Measurements from ENCODE around the gene CNPY1. TPM values are rescaled to one million over a fixed set of nuclear protein-coding genes. Genes with fewer than 3 reads are reported as not detected.

Gene CNPY1
- total RNA-seq, 1 experiment from 2014 or later: not detected

- H3K27ac ChIP-seq (ENCODE audit: insufficient read length, low read depth, low read length): no peak overlapping the region
- no peak overlapping the region for H2BK15ac ChIP-seq (ENCODE audit: low read depth, low read length)
- no peak for TF ChIP-seq CTCF (conservative IDR thresholded peaks at IDR 0.05)
- H3K9me3 Mint-ChIP-seq: no peaks in the 10 kb centered on the region; a peak in 1 of 5 replicates
- H2BK20ac ChIP-seq (ENCODE audit: low read depth, low read length, poor library complexity, severe bottlenecking): no peak overlapping the region
- H2BK12ac ChIP-seq (ENCODE audit: insufficient read length, low read depth, low read length): no peak overlapping the region
- no peak overlapping the region for H3K9ac ChIP-seq (ENCODE audit: extremely low read depth, insufficient read length, low read length)
- H3K4me1 Mint-ChIP-seq: peaks cover 14 to 15% of the 10 kb centered on the region in 2 experiments
- no peak overlapping the region for H3K4me3 Mint-ChIP-seq
- no peak overlapping the region for H3T11ph ChIP-seq (ENCODE audit: low read length)
- H3K14ac ChIP-seq (ENCODE audit: insufficient read depth, low read length): no peak overlapping the region
- H2BK120ac ChIP-seq (ENCODE audit: low read depth, low read length, poor library complexity, severe bottlenecking): no peak overlapping the region
- no peak overlapping the region for H4K8ac ChIP-seq (replicated peaks; ENCODE audit: insufficient read length, low read depth, low read length)
- H3K18ac ChIP-seq (ENCODE audit: insufficient read length, low read depth, low read length): no peak overlapping the region
- no CpG with 5 or more reads among the region's 23 CpGs for WGBS (ENCODE audit: extremely low coverage, insufficient read length, low lambda C conversion rate)
- no peaks in the 10 kb centered on the region; a peak in 1 of 7 replicates for H3K36me3 Mint-ChIP-seq (ENCODE audit: insufficient read depth in 1 of 3, low read depth in 3 of 3)
- DNase-seq: no peak
- H4K20me1 ChIP-seq (ENCODE audit: control insufficient read depth, insufficient read depth, insufficient read length): no peaks in the 10 kb centered on the region
- H3K23me2 ChIP-seq (ENCODE audit: insufficient read length, low read depth, low read length, poor library complexity, severe bottlenecking): no peaks in the 10 kb centered on the region
- H3K79me1 ChIP-seq (ENCODE audit: insufficient read depth, low read depth, low read length, poor library complexity, severe bottlenecking): no peaks in the 10 kb centered on the region
- H2AFZ ChIP-seq (ENCODE audit: low read length): no peak overlapping the region
- peaks cover 11% of the 10 kb centered on the region; the same call in 1 of the 2 replicates for H3K27me3 ChIP-seq (ENCODE audit: insufficient read depth, low read length)
- H2BK5ac ChIP-seq (ENCODE audit: insufficient read length, low read length): no peak overlapping the region
- no peak overlapping the region for H4K5ac ChIP-seq (ENCODE audit: insufficient read length, low read depth, low read length)
- no peaks in the 10 kb centered on the region; the same call in 1 of the 2 replicates for H3K4me1 ChIP-seq (ENCODE audit: insufficient read depth, low read length)
- no peak overlapping the region for H3K23ac ChIP-seq (ENCODE audit: insufficient read length, low read depth, low read length)
- no peak overlapping the region for H2AK5ac ChIP-seq (ENCODE audit: insufficient read length, low read length)
- H3K27ac Mint-ChIP-seq: no peak overlapping the region
- no peak overlapping the region for H4K91ac ChIP-seq (ENCODE audit: insufficient read length, low read depth, low read length)
- H3K4ac ChIP-seq (ENCODE audit: low read depth, low read length): no peak overlapping the region
- no peaks in the 10 kb centered on the region for H3K79me2 ChIP-seq (ENCODE audit: insufficient read depth, low read length)
- H3K56ac ChIP-seq (ENCODE audit: insufficient read length, low read depth, low read length): no peak overlapping the region
- no peaks in the 10 kb centered on the region for H3K9me3 ChIP-seq (ENCODE audit: control insufficient read depth, low read depth, low read length)
- H3K4me2 ChIP-seq (ENCODE audit: insufficient read depth, insufficient read length, low read length): no peak overlapping the region
- peaks cover 97% of the 10 kb centered on the region for H3K27me3 Mint-ChIP-seq (ENCODE audit: low read depth)
Observed at GRCh38 chr7:155496267-155497005, 49.9 kb downstream of the CNPY1 start.

All from H9 (cell line).